Adrenal gland (tissue), 12 donors: Measurements from ENCODE around the gene CAMK1D. TPM values are rescaled to one million over a fixed set of nuclear protein-coding genes. Genes with fewer than 3 reads are reported as not detected.

ENCODE experiments used
- DNase-seq, 7 donors: peaks; one replicate each; pipeline ENCODE4 v3.0.0-alpha.2; 2019 to 2020
- H3K27ac ChIP-seq, 5 donors: fragments of 200-600 bp; sonication (generic) in 4 of 5; 1 replicate in 3 of 5; 2 replicates in 2 of 5; pipeline versions ENCODE4 v1.5.1 to v1.8.0; 2016 to 2020; ENCODE audit warnings: mild to moderate bottlenecking in 1 of 5
- H3K27me3 ChIP-seq: fragments of 200-600 bp; 2 replicates; pipeline ENCODE4 v1.8.0; 2021
- H3K36me3 ChIP-seq, 2 donors: fragments of 200-600 bp; replicated peaks in 1 of 2; 1 replicate in 1 of 2; 2 replicates in 1 of 2; pipeline versions ENCODE4 v1.5.1 to v1.8.0; 2018 to 2022
- H3K4me1 ChIP-seq, 2 donors: fragments of 200-600 bp; replicated peaks in 1 of 2; 1 replicate in 1 of 2; 2 replicates in 1 of 2; pipeline versions ENCODE4 v1.5.1 to v1.8.0; 2018 to 2021
- H3K4me3 ChIP-seq, 4 donors: fragments of 200-600 bp; sonication (generic) in 3 of 4; one replicate each; pipeline ENCODE4 v1.5.1; 2016 to 2018
- H3K9me3 ChIP-seq, 3 donors: fragments of 200-600 bp; sonication (generic) in 1 of 3; replicated peaks in 1 of 3; 1 replicate in 2 of 3; 2 replicates in 1 of 3; pipeline versions ENCODE4 v1.5.1 to v1.8.0; 2016 to 2021
- CTCF ChIP-seq, 6 experiments: fragments of 450-650 bp in 4 of 6; fragments of 200-600 bp in 2 of 6; sonication (generic) in 1 of 6; IDR thresholded peaks; 1 replicate in 5 of 6; 2 replicates in 1 of 6; pipeline versions ENCODE4 v1.5.1 to v1.8.0; 2016 to 2021; ENCODE audit warnings: antibody characterized with exemption in 6 of 6, mild to moderate bottlenecking in 2 of 6, moderate library complexity in 1 of 6
- POLR2A ChIP-seq, 2 donors: fragments of 450-650 bp; IDR thresholded peaks; one replicate each; pipeline ENCODE4 v1.6.1; 2017; ENCODE audit warnings: antibody characterized with exemption in 2 of 2, mild to moderate bottlenecking in 2 of 2, moderate library complexity in 1 of 2
- WGBS, 4 donors: extraction: QIAGEN DNeasy Blood & Tissue Kit in 2 of 4; methylation state at CpG; one replicate each; pipeline versions ENCODE4 v1.1.5 to v1.1.7; 2013 to 2017; 5-methylcytosine and 5-hydroxymethylcytosine counted together
- intact Hi-C, 2 donors: fragments of 100-400 bp; cut with DNase I; formaldehyde crosslinking; loops; one replicate each; pipeline versions ENCODE4 v1.14.1 to v1.15.0; 2022 to 2023
- polyA plus RNA-seq, 3 donors: library from polyadenylated mRNA; stranded (reverse); fragments of 200-250 nt in 2 of 3; fragments of 350-450 nt in 1 of 3; fragmentation: Illumina TruSeq in 1 of 3; extraction: RNeasy Lipid Tissue Mini Kit (QIAGEN cat#74804) in 1 of 3; gene quantifications; one replicate each; pipeline ENCODE4 v1.2.3, GENCODE V29; 2013 to 2014
- total RNA-seq, 9 donors: library from RNA; depleted of rRNA in 4 of 9; stranded (reverse); fragments of >200 nt in 4 of 9; fragments of 120-200 nt in 1 of 9; fragmentation: NEBNext Ultra II Directional in 1 of 9; extraction: Animal tissue kit (Norgen Biotek cat#: 25700) in 1 of 9; gene quantifications; one replicate each; pipeline versions ENCODE4 v1.1.0 to v1.2.4, GENCODE V29; 2013 to 2023
- donor health status: healthy with polysubstance abuse.
- donor health status: Bipolar disorder and iron deficiency.
- donor health status: DM: yes; HTN: yes; CAD: no.
- donor health status: DM: no; HTN: no; CAD: no.
- donor health status: DM: no; HTN: no; CAD: no.
- donor health status: DM: yes; HTN: yes; CAD: no.

Gene CAMK1D
- total and polyA plus RNA-seq, 12 donors = 2.3 to 9.4 (median 6.5) TPM

- no peak overlapping the region for H3K27ac ChIP-seq
- DNase-seq = no peak
- H3K36me3 ChIP-seq = no peaks in the 10 kb centered on the region
- intact Hi-C loops = no loop called here
- TF ChIP-seq CTCF (IDR thresholded peaks at IDR 0.05) = no peak
- H3K9me3 ChIP-seq = no peaks in the 10 kb centered on the region
- H3K4me3 ChIP-seq = no peak overlapping the region
- no peaks in the 10 kb centered on the region for H3K27me3 ChIP-seq
- no peaks in the 10 kb centered on the region for H3K4me1 ChIP-seq
- WGBS, 4 donors = 73 to 76% (median 74%) methylated on average over 9 to 11 of the region's 11 CpGs
Measured at GRCh38 chr10:12559578-12560178, 210.3 kb downstream of the CAMK1D start.

- no peak for TF ChIP-seq CTCF (IDR thresholded peaks at IDR 0.05)
- no peak for TF ChIP-seq POLR2A (IDR thresholded peaks at IDR 0.05)
- intact Hi-C loops = no loop called here
- DNase-seq = no peak
- Histone ChIP-seq H3K36me3 (no peaks in the 10 kb centered on the region), H3K4me1 (no peaks in the 10 kb centered on the region), H3K4me3 (no peak overlapping the region), H3K9me3 (no peaks in the 10 kb centered on the region), H3K27ac (no peak overlapping the region), H3K27me3 (no peaks in the 10 kb centered on the region)
- WGBS, 4 donors = 80 to 88% (median 83%) methylated on average over 8 of the region's 8 CpGs
Measured at GRCh38 chr10:12561307-12561706, 212.0 kb downstream of the CAMK1D start.

GRCh38 chr10:12561720-12562119, 212.4 kb downstream of the CAMK1D start:
- Histone ChIP-seq H3K4me1 (no peaks in the 10 kb centered on the region), H3K36me3 (no peaks in the 10 kb centered on the region), H3K27ac (no peak overlapping the region), H3K4me3 (no peak overlapping the region), H3K27me3 (no peaks in the 10 kb centered on the region), H3K9me3 (no peaks in the 10 kb centered on the region)
- intact Hi-C loops = no loop called here
- TF ChIP-seq POLR2A (IDR thresholded peaks at IDR 0.05) (no peak), CTCF (IDR thresholded peaks at IDR 0.05) (no peak)
- DNase-seq = no peak

- WGBS, 4 donors = 89 to 94% (median 91%) methylated on average over 3 of the region's 3 CpGs
- H3K27me3 ChIP-seq = no peaks in the 10 kb centered on the region
- no peak overlapping the region for H3K27ac ChIP-seq
- DNase-seq = no peak
- intact Hi-C loops = no loop called here
- H3K4me1 ChIP-seq = no peaks in the 10 kb centered on the region
- H3K9me3 ChIP-seq = no peaks in the 10 kb centered on the region
- H3K4me3 ChIP-seq = no peak overlapping the region
- TF ChIP-seq CTCF (IDR thresholded peaks at IDR 0.05) (no peak), POLR2A (IDR thresholded peaks at IDR 0.05) (no peak)
- no peaks in the 10 kb centered on the region for H3K36me3 ChIP-seq
Measured at GRCh38 chr10:12563489-12563888, 214.1 kb downstream of the CAMK1D start.
